GM12865 (cell line): ENCODE results near the gene GALNT18.

ENCODE experiments used
- DNase-seq: peaks from one replicate; pipeline ENCODE4 v3.0.0; 2010; ENCODE audit warnings: low read depth
- H3K4me3 ChIP-seq: 2 replicates; pipeline ENCODE4 v1.5.1; 2011; ENCODE audit warnings: mild to moderate bottlenecking, low read depth, low read length, control low read depth
- CTCF ChIP-seq: IDR thresholded peaks from 2 replicates; pipeline ENCODE4 v1.5.1; 2011; ENCODE audit warnings: low read length, control low read depth, low read depth, inconsistent platforms; ENCODE audit not compliant: insufficient read depth; ENCODE audit errors: missing control alignments

GALNT18 gene

GRCh38 chr11:11665407-11665806 is 43.6 kb upstream of the GALNT18 start:
- no peak overlapping the region for H3K4me3 ChIP-seq
- TF ChIP-seq CTCF = no peak
- DNase-seq = no peak

- H3K4me3 ChIP-seq = no peak overlapping the region
- no peak for TF ChIP-seq CTCF
- no peak for DNase-seq
Measured at GRCh38 chr11:11663907-11664306, 42.1 kb upstream of the GALNT18 start.

- peak; percentile 32 for DNase-seq
- no peak overlapping the region for H3K4me3 ChIP-seq
- TF ChIP-seq CTCF = no peak
Measured at GRCh38 chr11:11662578-11662977, 40.8 kb upstream of the GALNT18 start.

GRCh38 chr11:11661326-11662040 is 39.7 kb upstream of the GALNT18 start:
- no peak overlapping the region for H3K4me3 ChIP-seq
- no peak for DNase-seq
- TF ChIP-seq CTCF = no peak

GRCh38 chr11:11660363-11660740 is 38.5 kb upstream of the GALNT18 start:
- TF ChIP-seq CTCF = no peak
- DNase-seq = peak; percentile 6
- no peak overlapping the region for H3K4me3 ChIP-seq

DNA sequence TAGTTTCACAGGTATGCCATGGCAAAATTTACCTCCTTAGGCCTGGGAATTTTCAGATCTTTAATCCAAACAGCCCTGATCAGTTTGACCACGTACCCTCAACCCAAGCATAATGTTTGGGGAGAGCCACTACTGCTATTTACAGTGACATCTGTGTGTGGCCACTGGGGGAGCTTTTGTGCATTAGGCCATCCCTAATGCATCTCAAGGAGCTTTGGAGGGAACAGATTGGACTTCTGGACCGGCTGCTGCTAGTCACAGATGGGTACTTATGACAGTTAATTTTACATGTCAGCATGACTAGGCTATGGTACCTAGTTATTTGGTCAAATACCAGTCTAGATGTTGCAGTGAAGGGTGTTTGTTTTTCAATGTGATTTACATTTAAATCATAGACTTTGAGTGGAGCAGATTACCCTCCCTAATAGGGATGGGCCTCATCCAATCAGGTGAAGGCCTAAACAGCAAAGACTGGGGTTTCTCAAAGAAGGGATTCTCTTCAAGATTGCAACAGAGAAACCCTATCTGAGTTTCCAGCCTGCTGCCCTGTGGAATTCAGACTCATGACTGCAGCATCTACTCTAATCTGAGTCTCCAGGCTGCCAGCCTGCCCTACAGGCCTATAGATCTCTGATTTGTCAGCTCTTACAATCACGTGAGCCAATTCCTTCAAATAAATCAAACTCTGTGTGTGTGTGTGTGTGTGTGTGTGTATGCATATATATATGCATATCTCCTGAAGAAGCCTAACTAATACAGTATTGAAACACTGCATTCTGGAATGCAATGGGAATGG is 38.0 kb upstream of the GALNT18 start:
- peak; percentile 8 for TF ChIP-seq CTCF
- peak; percentile 4 for DNase-seq
- H3K4me3 ChIP-seq = no peak overlapping the region
